CD4-positive, alpha-beta memory T cell (primary cell): ENCODE measurements around the gene BRAF. TPM values are rescaled to one million over a fixed set of nuclear protein-coding genes. Genes with fewer than 3 reads are reported as not detected.
"Not testable (repeated sequence)": the region's sequence is repeated elsewhere in the genome, so short reads cannot be mapped to it uniquely, and the experiment has no call there.

Experiments used
- CTCF ChIA-PET: fragments of 350-600 bp; sonication (Branson Sonifier 250); formaldehyde crosslinking; loops from one replicate; lab custom pipeline; 2021; ENCODE audit warnings: inconsistent platforms; ENCODE audit not compliant: partially characterized antibody; lab: Charles Lee
- POLR2A ChIA-PET: fragments of 350-600 bp; sonication (Branson Sonifier 250); formaldehyde crosslinking; loops from one replicate; lab custom pipeline; 2021; ENCODE audit not compliant: partially characterized antibody; lab: Charles Lee
- DNase-seq, 5 donors: peaks; one replicate each; pipeline versions ENCODE4 v3.0.0 to v3.0.0-alpha.2; 2020 to 2022; ENCODE audit warnings: mixed read lengths in 1 of 5
- H3K27ac ChIP-seq: one replicate; pipeline ENCODE4 v1.7.0; 2013; ENCODE audit warnings: low read depth, low read length
- H3K27me3 ChIP-seq: 2 replicates; pipeline ENCODE4 v1.7.0; 2013; ENCODE audit warnings: mild to moderate bottlenecking, low read length, moderate library complexity; ENCODE audit not compliant: insufficient read depth
- H3K36me3 ChIP-seq: 2 replicates; pipeline ENCODE4 v1.7.0; 2013; ENCODE audit warnings: mild to moderate bottlenecking, low read length, moderate library complexity; ENCODE audit not compliant: insufficient read depth
- H3K4me1 ChIP-seq: 2 replicates; pipeline ENCODE4 v1.7.0; 2013; ENCODE audit warnings: mild to moderate bottlenecking, low read length, moderate library complexity; ENCODE audit not compliant: insufficient read depth
- H3K4me3 ChIP-seq, 2 donors: one replicate each; pipeline ENCODE4 v1.7.0; 2013; ENCODE audit warnings: low read length in 2 of 2, mild to moderate bottlenecking in 1 of 2
- H3K9me3 ChIP-seq, 2 donors: one replicate each; pipeline ENCODE4 v1.7.0; 2013; ENCODE audit warnings: low read length in 2 of 2, control low read depth in 1 of 2; ENCODE audit not compliant: control insufficient read depth in 1 of 2
- H3K27ac Mint-ChIP-seq, 7 donors: one replicate each; pipeline ENCODE4 v1.8.0; 2020 to 2021; ENCODE audit warnings: mixed read lengths in 7 of 7, mild to moderate bottlenecking in 6 of 7, inconsistent platforms in 3 of 7, moderate library complexity in 3 of 7
- H3K27me3 Mint-ChIP-seq, 2 donors: one replicate each; pipeline ENCODE4 v1.8.0; 2020 to 2021; ENCODE audit warnings: mixed read lengths in 2 of 2
- H3K36me3 Mint-ChIP-seq, 2 donors: one replicate each; pipeline ENCODE4 v1.8.0; 2020 to 2021; ENCODE audit warnings: mixed read lengths in 2 of 2, inconsistent platforms in 1 of 2, mild to moderate bottlenecking in 1 of 2
- H3K4me1 Mint-ChIP-seq, 4 donors: one replicate each; pipeline ENCODE4 v1.8.0; 2020 to 2021; ENCODE audit warnings: mixed read lengths in 4 of 4, mild to moderate bottlenecking in 1 of 4
- H3K4me3 Mint-ChIP-seq, 8 donors: one replicate each; pipeline ENCODE4 v1.8.0; 2020 to 2021; ENCODE audit warnings: mixed read lengths in 8 of 8, mild to moderate bottlenecking in 7 of 8, moderate library complexity in 6 of 8, inconsistent platforms in 3 of 8
- H3K9me3 Mint-ChIP-seq, 8 donors: one replicate each; pipeline ENCODE4 v1.8.0; 2020 to 2021; ENCODE audit warnings: mixed read lengths in 8 of 8, mild to moderate bottlenecking in 5 of 8, inconsistent platforms in 3 of 8, moderate library complexity in 1 of 8
- intact Hi-C: fragments of 100-400 bp; cut with micrococcal nuclease; formaldehyde crosslinking; loops from one replicate; pipeline ENCODE4 v1.15.1; 2023
- polyA plus RNA-seq, 2 donors: library from polyadenylated mRNA; unstranded; fragments of 300-500 nt; fragmentation: Illumina TruSeq; gene quantifications; one replicate each; pipeline ENCODE4 v1.2.3, GENCODE V29; 2021
- total RNA-seq, 2 experiments: library from RNA; stranded (reverse); gene quantifications; one replicate each; pipeline ENCODE4 v1.2.3, GENCODE V29; 2021

BRAF gene
- total RNA-seq (10 to 100 TPM; 46.7 to 52.5 TPM), polyA plus RNA-seq (10 to 100 TPM in 1 of 2 donors, 1 to 10 TPM in 1; 10.0 to 10.8 TPM)

DNA sequence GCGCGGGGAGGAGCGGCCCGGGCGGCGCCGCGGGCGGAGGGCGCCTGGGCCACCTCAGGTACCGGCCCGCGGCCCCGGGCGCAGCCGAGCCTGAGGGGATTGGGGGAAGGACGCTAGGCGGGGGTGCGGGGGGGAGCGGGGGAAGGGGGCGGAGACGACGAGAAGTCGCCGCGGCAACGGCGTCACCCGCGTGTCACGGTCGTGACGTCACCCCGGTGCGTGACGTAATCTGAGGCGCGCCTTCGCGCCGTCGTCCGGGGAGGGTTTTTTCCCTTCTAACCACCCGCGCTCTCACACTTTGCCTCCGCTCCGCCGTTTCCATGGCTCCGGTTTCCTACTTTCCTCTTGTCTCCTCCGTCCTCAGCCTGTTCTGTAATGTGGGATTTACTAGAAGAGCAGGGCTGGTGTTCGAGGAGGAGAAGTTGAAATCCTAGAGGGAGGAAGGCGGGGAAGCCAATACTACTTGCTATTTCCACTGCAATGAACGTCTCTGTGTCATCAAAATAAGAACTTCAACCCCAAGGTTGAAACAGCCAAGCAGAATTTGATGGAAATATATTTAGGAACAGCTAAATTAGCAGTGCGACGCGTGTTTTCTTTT, at the start of gene BRAF:
Gene BRAF (minus strand): TSS at position 109 of the 601 bp plus-strand sequence. CDS start 226 bp downstream, outside the sequence.
- Mint-ChIP-seq H3K9me3 (peaks cover 0 to 4% (median 0%) of the 10 kb centered on the region in 8 donors), H3K36me3 (peaks cover 0 to 6% of the 10 kb centered on the region in 2 donors), H3K27me3 (peaks cover 0 to 4% of the 10 kb centered on the region in 2 donors), H3K4me1 (peaks cover 9 to 23% (median 13%) of the 10 kb centered on the region in 4 donors), H3K27ac (peak within 1 kb of the TSS in 6 of 7 donors; percentile 99 to 100 (median 99)), H3K4me3 (peak within 1 kb of the TSS; percentile 95 to 99 (median 98))
- peaks cover 28% of the 10 kb centered on the region for H3K4me1 ChIP-seq
- ChIA-PET POLR2A (interaction anchor here (0.9 to 3.2 kb wide), 5 partner anchors 10 to 229 kb away, joined by 3 to 42 read pairs (median 4); partner anchors contain the start of genes MRPS33 and NDUFB2), CTCF (interaction anchor here (1.2 kb wide), 1 partner anchor 129 kb away, joined by 3 read pairs; no protein-coding TSS in a partner anchor)
- peak within 1 kb of the TSS; percentile 95 for H3K27ac ChIP-seq
- intact Hi-C loops, result loop anchor here (1.0 to 10.0 kb wide), 6 partner anchors 90 to 813 kb away; partner anchors contain the start of genes MKRN1, NDUFB2 and SSBP1
- H3K4me3 ChIP-seq, result peak within 1 kb of the TSS; percentile 76 to 90
- H3K27me3 ChIP-seq, result no peaks in the 10 kb centered on the region
- H3K36me3 ChIP-seq, result no peaks in the 10 kb centered on the region
- no peaks in the 10 kb centered on the region for H3K9me3 ChIP-seq
- peak; percentile 91 to 95 (median 94) for DNase-seq

DNA sequence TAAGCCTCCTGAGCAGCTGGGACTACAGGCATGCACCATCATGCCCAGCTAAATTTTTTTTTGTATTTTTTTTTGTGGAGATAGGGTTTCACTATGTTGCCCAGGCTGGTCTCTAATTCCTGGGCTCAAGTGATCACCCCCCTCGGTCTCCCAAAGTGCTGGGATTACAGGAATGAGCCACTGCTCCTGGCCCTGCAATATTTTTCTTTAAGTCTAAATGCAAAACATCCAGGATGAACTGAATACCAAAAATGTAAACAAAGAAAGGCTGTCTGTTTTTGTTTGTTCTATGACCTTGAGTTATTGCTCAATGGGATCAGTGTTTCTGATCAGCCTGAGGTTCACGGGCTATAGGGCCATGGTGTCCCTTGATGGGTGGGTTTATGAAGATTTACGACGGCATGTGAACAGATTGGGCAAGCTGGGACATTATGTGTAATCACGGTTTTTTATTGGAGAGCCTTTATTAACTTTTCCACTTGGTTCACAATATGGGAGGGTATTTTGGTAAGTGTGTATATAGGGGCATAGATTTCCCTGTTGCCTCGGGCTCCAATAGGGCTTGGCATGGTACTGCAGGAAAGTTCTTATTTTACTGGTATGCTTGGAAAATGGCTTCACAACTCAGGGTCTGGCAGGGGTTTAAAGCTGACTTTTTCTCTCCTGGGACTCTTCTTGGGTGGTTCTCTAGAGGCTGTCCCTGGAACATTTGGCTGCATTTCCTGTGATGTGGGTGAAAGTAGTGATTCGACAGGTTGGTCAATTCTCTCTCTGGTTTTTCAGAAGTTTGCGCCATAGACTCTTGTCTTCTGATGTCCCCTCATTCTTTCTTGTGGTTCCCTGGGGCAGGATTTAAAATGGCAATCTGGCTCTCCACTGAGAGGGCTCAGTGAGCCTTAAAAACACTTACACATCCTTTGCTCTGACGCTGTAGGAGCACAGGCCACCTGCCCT, 48.4 kb upstream of the BRAF start:
- Mint-ChIP-seq H3K36me3 (no peaks in the 10 kb centered on the region), H3K9me3 (no peaks in the 10 kb centered on the region), H3K27ac (no peak overlapping the region), H3K27me3 (peaks cover 0 to 2% of the 10 kb centered on the region in 2 donors), H3K4me1 (no peaks in the 10 kb centered on the region), H3K4me3 (no peak overlapping the region)
- CTCF ChIA-PET, result no interaction called here
- intact Hi-C loops, result no loop called here
- POLR2A ChIA-PET, result no interaction called here
- DNase-seq, result no peak
- H3K36me3 ChIP-seq, result no peaks in the 10 kb centered on the region
- H3K9me3 ChIP-seq, result no peaks in the 10 kb centered on the region
- no peaks in the 10 kb centered on the region for H3K4me1 ChIP-seq
- no peak overlapping the region for H3K27ac ChIP-seq
- H3K27me3 ChIP-seq, result no peaks in the 10 kb centered on the region
- no peak overlapping the region for H3K4me3 ChIP-seq

- Histone ChIP-seq H3K27me3 (no peaks in the 10 kb centered on the region), H3K4me3 (no peak overlapping the region), H3K36me3 (no peaks in the 10 kb centered on the region), H3K27ac (no peak overlapping the region), H3K4me1 (no peaks in the 10 kb centered on the region), H3K9me3 (no peaks in the 10 kb centered on the region)
- Mint-ChIP-seq H3K36me3 (no peaks in the 10 kb centered on the region), H3K4me3 (no peak overlapping the region), H3K4me1 (no peaks in the 10 kb centered on the region), H3K27ac (no peak overlapping the region), H3K9me3 (no peaks in the 10 kb centered on the region), H3K27me3 (peaks cover 0 to 2% of the 10 kb centered on the region in 2 donors)
- ChIA-PET POLR2A (no interaction called here), CTCF (no interaction called here)
- intact Hi-C loops, result no loop called here
- no peak for DNase-seq
Observed at GRCh38 chr7:140972344-140972743, 47.6 kb upstream of the BRAF start.

DNA sequence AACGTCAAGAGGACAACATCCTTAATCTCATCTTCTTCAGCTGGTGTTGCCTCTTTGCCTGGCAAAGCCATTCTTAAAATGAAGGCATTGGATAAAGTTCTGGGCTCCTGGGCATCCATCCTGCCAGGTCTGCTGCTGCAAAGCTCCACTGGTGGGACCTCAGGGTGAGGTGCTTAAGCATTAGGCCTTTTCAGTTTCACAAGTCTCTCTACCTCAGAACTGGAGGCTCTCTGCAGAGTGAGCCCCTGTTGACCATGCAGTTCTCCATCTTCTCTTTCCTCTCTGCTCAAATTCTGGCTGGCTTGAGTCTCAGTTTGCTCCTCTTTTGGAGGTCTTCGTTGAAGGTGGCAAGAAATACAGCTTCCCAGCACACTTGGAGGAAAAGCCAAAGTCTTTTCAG, 42.7 kb upstream of the BRAF start:
- CTCF ChIA-PET, result no interaction called here
- Mint-ChIP-seq H3K4me1 (no peaks in the 10 kb centered on the region), H3K27me3 (peaks cover 0 to 1% of the 10 kb centered on the region in 2 donors), H3K4me3 (no peak overlapping the region), H3K9me3 (no peaks in the 10 kb centered on the region), H3K36me3 (no peaks in the 10 kb centered on the region), H3K27ac (no peak overlapping the region)
- POLR2A ChIA-PET, result no interaction called here
- no peak overlapping the region for H3K4me3 ChIP-seq
- H3K27me3 ChIP-seq, result no peaks in the 10 kb centered on the region
- H3K36me3 ChIP-seq, result no peaks in the 10 kb centered on the region
- H3K27ac ChIP-seq, result no peak overlapping the region
- H3K9me3 ChIP-seq, result no peaks in the 10 kb centered on the region
- intact Hi-C loops, result no loop called here
- DNase-seq, result no peak
- H3K4me1 ChIP-seq, result no peaks in the 10 kb centered on the region

- no peaks in the 10 kb centered on the region for H3K9me3 Mint-ChIP-seq
- Histone ChIP-seq H3K36me3 (no peaks in the 10 kb centered on the region), H3K4me1 (no peaks in the 10 kb centered on the region), H3K4me3 (no peak overlapping the region), H3K27me3 (no peaks in the 10 kb centered on the region), H3K9me3 (no peaks in the 10 kb centered on the region), H3K27ac (no peak overlapping the region)
- H3K27ac Mint-ChIP-seq, result no peak overlapping the region
- no peak overlapping the region for H3K4me3 Mint-ChIP-seq
- H3K4me1 Mint-ChIP-seq, result no peaks in the 10 kb centered on the region
- intact Hi-C loops, result no loop called here
- H3K36me3 Mint-ChIP-seq, result no peaks in the 10 kb centered on the region
- ChIA-PET CTCF (no interaction called here), POLR2A (no interaction called here)
- H3K27me3 Mint-ChIP-seq, result no peaks in the 10 kb centered on the region
- no peak for DNase-seq
Observed at GRCh38 chr7:140966561-140967233, 42.0 kb upstream of the BRAF start.

GRCh38 chr7:140961117-140961516, 36.4 kb upstream of the BRAF start:
- Histone ChIP-seq H3K36me3 (no peaks in the 10 kb centered on the region), H3K27ac (no peak overlapping the region), H3K27me3 (no peaks in the 10 kb centered on the region), H3K4me3 (no peak overlapping the region), H3K4me1 (no peaks in the 10 kb centered on the region), H3K9me3 (no peaks in the 10 kb centered on the region)
- DNase-seq, result no peak
- no peaks in the 10 kb centered on the region for H3K4me1 Mint-ChIP-seq
- intact Hi-C loops, result no loop called here
- no peaks in the 10 kb centered on the region for H3K36me3 Mint-ChIP-seq
- peaks cover 0 to 4% (median 2%) of the 10 kb centered on the region in 8 donors for H3K9me3 Mint-ChIP-seq
- ChIA-PET CTCF (no interaction called here), POLR2A (no interaction called here)
- H3K4me3 Mint-ChIP-seq, result peak overlapping the region in 1 of 8 donors; percentile 66
- H3K27ac Mint-ChIP-seq, result no peak overlapping the region
- H3K27me3 Mint-ChIP-seq, result peaks cover 3% of the 10 kb centered on the region in 2 donors

GRCh38 chr7:140956997-140957396, 32.3 kb upstream of the BRAF start:
- DNase-seq, CTCF ChIA-PET, H3K4me3 Mint-ChIP-seq, H3K27ac ChIP-seq, POLR2A ChIA-PET, H3K4me1 ChIP-seq, H3K9me3 ChIP-seq, H3K36me3 Mint-ChIP-seq, H3K27me3 ChIP-seq, intact Hi-C loops, H3K36me3 ChIP-seq, H3K27me3 Mint-ChIP-seq, H3K9me3 Mint-ChIP-seq, H3K4me3 ChIP-seq, H3K4me1 Mint-ChIP-seq, H3K27ac Mint-ChIP-seq: not testable (repeated sequence)
